Measurements from ENCODE around the gene DONSON.

DONSON gene

GRCh38 chr21:33540711-33541104 lies 47.8 kb downstream of the DONSON start:
- DNase-seq: no peak

- DNase-seq: no peak
Observed at GRCh38 chr21:33539616-33540015, 48.9 kb downstream of the DONSON start.

GRCh38 chr21:33537212-33537611 lies 51.3 kb downstream of the DONSON start:
- DNase-seq: no peak

GRCh38 chr21:33531007-33531406 lies 57.5 kb downstream of the DONSON start:
- no peak for DNase-seq

Data from activated CD4-positive, alpha-beta T cell treated with anti-CD3 and anti-CD28 coated beads, Interleukin-2, amount 50 U/mL, for 4 hours (primary cell).